A673 (cell line): Measurements from ENCODE around the gene SPOCD1.

Source experiments
- EZH2 ChIP-seq: fragments of 200-600 bp; sonication (generic); IDR thresholded peaks from 2 replicates; pipeline ENCODE4 v1.6.1; 2017; ENCODE audit warnings: borderline replicate concordance, low read depth, mild to moderate bottlenecking, mixed read lengths, antibody characterized with exemption, low read length; ENCODE audit not compliant: poor library complexity, severe bottlenecking
- TF ChIP-seq, protein P1 (sequence below): fragments of 300-800, 200-600 bp; sonication (generic); conservative IDR thresholded peaks from 2 replicates; pipeline ENCODE4 v1.5.1; 2017; ENCODE audit warnings: low read depth, mild to moderate bottlenecking, antibody characterized with exemption, low read length, moderate library complexity, mixed read lengths

GRCh38 chr1:31769720-31770390, 46.0 kb downstream of the SPOCD1 start:
- TF ChIP-seq, protein P1, sequence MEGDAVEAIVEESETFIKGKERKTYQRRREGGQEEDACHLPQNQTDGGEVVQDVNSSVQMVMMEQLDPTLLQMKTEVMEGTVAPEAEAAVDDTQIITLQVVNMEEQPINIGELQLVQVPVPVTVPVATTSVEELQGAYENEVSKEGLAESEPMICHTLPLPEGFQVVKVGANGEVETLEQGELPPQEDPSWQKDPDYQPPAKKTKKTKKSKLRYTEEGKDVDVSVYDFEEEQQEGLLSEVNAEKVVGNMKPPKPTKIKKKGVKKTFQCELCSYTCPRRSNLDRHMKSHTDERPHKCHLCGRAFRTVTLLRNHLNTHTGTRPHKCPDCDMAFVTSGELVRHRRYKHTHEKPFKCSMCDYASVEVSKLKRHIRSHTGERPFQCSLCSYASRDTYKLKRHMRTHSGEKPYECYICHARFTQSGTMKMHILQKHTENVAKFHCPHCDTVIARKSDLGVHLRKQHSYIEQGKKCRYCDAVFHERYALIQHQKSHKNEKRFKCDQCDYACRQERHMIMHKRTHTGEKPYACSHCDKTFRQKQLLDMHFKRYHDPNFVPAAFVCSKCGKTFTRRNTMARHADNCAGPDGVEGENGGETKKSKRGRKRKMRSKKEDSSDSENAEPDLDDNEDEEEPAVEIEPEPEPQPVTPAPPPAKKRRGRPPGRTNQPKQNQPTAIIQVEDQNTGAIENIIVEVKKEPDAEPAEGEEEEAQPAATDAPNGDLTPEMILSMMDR = no peak
- no peak for TF ChIP-seq EZH2
